ENCODE results near the gene ATP4B.

DNA sequence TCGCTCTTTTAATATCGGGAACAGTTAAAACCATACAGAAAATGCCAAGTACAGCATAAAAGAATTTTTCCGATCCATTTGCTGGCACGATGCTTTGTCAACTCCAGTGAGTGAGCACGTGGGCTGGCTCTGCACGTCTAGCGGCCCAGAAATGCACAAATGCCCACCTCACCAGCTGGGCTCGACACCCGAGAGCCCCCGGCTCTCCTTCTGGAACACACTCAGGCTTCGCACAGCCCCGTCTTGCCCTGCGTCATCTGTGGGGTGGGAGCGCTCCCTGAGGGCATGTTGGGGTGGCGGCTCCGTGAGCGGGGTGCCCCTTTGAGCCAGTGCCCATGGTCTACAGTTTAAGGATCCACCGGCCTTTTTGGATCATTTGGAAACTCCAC, 24.5 kb downstream of the ATP4B start:
- no peak for TF ChIP-seq CBX8 (IDR thresholded peaks at IDR 0.05)
- TF ChIP-seq, protein P1, sequence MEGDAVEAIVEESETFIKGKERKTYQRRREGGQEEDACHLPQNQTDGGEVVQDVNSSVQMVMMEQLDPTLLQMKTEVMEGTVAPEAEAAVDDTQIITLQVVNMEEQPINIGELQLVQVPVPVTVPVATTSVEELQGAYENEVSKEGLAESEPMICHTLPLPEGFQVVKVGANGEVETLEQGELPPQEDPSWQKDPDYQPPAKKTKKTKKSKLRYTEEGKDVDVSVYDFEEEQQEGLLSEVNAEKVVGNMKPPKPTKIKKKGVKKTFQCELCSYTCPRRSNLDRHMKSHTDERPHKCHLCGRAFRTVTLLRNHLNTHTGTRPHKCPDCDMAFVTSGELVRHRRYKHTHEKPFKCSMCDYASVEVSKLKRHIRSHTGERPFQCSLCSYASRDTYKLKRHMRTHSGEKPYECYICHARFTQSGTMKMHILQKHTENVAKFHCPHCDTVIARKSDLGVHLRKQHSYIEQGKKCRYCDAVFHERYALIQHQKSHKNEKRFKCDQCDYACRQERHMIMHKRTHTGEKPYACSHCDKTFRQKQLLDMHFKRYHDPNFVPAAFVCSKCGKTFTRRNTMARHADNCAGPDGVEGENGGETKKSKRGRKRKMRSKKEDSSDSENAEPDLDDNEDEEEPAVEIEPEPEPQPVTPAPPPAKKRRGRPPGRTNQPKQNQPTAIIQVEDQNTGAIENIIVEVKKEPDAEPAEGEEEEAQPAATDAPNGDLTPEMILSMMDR (IDR thresholded peaks at IDR 0.05), result no peak
- no peak for TF ChIP-seq NR3C1 (IDR thresholded peaks at IDR 0.05)
- TF ChIP-seq, protein P2, sequence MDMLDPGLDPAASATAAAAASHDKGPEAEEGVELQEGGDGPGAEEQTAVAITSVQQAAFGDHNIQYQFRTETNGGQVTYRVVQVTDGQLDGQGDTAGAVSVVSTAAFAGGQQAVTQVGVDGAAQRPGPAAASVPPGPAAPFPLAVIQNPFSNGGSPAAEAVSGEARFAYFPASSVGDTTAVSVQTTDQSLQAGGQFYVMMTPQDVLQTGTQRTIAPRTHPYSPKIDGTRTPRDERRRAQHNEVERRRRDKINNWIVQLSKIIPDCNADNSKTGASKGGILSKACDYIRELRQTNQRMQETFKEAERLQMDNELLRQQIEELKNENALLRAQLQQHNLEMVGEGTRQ (IDR thresholded peaks at IDR 0.05), result no peak
- no peak for TF ChIP-seq KDM5A (IDR thresholded peaks at IDR 0.05)
- no peak for TF ChIP-seq NFE2L2 (conservative IDR thresholded peaks at IDR 0.05; ENCODE audit: low read length)
- TF ChIP-seq EP300 (IDR thresholded peaks at IDR 0.05), result no peak
- no peak for TF ChIP-seq BHLHE40 (IDR thresholded peaks at IDR 0.05; ENCODE audit: low read depth, low read length)
